Upper lobe of left lung (tissue), 4 donors: Measurements from ENCODE around the gene PLBD2.

Source experiments
- CTCF ChIP-seq, 6 experiments: fragments of 450-650 bp in 4 of 6; fragments of 200-600 bp in 2 of 6; sonication (generic) in 2 of 6; IDR thresholded peaks; one replicate each; pipeline ENCODE4 v1.5.1; 2016 to 2019; ENCODE audit warnings: antibody characterized with exemption in 6 of 6
- POLR2A ChIP-seq, 4 donors: fragments of 450-650 bp; IDR thresholded peaks; one replicate each; pipeline ENCODE4 v1.5.1; 2016 to 2017; ENCODE audit warnings: antibody characterized with exemption in 4 of 4, mild to moderate bottlenecking in 2 of 4
- POLR2AphosphoS5 ChIP-seq, 2 donors: sonication (generic); formaldehyde crosslinking; IDR thresholded peaks; one replicate each; pipeline ENCODE4 v1.5.1; 2017; ENCODE audit warnings: antibody characterized with exemption in 2 of 2

- TF ChIP-seq CTCF (IDR thresholded peaks at IDR 0.05) (no peak), POLR2A (IDR thresholded peaks at IDR 0.05) (no peak), POLR2AphosphoS5 (IDR thresholded peaks at IDR 0.05) (no peak)
Measured at GRCh38 chr12:113391650-113392337, 33.4 kb downstream of the PLBD2 start.
